ENCODE results near the gene KRT86. TPM values are rescaled to one million over a fixed set of nuclear protein-coding genes. Genes with fewer than 3 reads are reported as not detected.

Gene KRT86
- total and polyA plus RNA-seq, 2 donors from 2014 or later: 1.3 TPM; not detected in 1

DNA sequence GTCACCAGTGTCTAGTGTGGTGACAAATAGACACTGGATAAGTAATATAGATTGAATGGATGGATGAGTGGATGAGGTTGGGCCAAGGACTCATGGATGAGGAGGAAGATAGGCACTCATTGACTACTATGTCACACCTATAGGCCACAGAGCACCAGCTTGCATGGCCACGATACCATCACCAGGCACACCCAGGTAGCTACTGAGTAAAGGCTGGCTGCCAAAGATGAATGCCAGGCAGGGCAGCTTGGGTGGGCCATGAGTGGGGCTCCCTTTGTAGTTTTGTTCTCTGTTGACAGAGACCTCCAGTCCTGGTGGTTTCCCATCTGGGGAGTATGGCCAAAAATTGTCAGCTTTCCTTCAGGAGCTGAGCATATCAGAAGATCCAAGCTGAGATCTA, 57.9 kb downstream of the KRT86 start:
- peaks cover 0 to 3% (median 0%) of the 10 kb centered on the region in 3 donors for H3K9me3 ChIP-seq (ENCODE audit: control insufficient read depth in 2 of 3, insufficient read depth in 1 of 3, low read length in 3 of 3)
- FAIRE-seq: no peak
- intact Hi-C loops (cut with DNase I): no loop called here
- H3K27ac ChIP-seq (ENCODE audit: low read depth in 2 of 2, low read length in 2 of 2): no peak overlapping the region
- no peak overlapping the region for H3K4me3 ChIP-seq (ENCODE audit: low read length in 3 of 3)
- H3K27me3 ChIP-seq (ENCODE audit: control insufficient read depth, insufficient read depth, low read length): no peaks in the 10 kb centered on the region
- no peaks in the 10 kb centered on the region for H3K4me1 ChIP-seq (ENCODE audit: control insufficient read depth in 2 of 3, insufficient read depth in 2 of 3, low read depth in 1 of 3, low read length in 3 of 3)
- H3K9ac ChIP-seq (ENCODE audit: low read length in 3 of 3): no peak overlapping the region
- TF ChIP-seq, protein P1, sequence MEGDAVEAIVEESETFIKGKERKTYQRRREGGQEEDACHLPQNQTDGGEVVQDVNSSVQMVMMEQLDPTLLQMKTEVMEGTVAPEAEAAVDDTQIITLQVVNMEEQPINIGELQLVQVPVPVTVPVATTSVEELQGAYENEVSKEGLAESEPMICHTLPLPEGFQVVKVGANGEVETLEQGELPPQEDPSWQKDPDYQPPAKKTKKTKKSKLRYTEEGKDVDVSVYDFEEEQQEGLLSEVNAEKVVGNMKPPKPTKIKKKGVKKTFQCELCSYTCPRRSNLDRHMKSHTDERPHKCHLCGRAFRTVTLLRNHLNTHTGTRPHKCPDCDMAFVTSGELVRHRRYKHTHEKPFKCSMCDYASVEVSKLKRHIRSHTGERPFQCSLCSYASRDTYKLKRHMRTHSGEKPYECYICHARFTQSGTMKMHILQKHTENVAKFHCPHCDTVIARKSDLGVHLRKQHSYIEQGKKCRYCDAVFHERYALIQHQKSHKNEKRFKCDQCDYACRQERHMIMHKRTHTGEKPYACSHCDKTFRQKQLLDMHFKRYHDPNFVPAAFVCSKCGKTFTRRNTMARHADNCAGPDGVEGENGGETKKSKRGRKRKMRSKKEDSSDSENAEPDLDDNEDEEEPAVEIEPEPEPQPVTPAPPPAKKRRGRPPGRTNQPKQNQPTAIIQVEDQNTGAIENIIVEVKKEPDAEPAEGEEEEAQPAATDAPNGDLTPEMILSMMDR (IDR thresholded peaks at IDR 0.05; ENCODE audit: borderline replicate concordance, extremely low read depth, insufficient read depth): no peak
- H3K36me3 ChIP-seq (ENCODE audit: control insufficient read depth in 2 of 3, insufficient read depth in 3 of 3, low read length in 3 of 3): no peaks in the 10 kb centered on the region
- DNase-seq: peak in 1 of 5 donors; percentile 4

DNA sequence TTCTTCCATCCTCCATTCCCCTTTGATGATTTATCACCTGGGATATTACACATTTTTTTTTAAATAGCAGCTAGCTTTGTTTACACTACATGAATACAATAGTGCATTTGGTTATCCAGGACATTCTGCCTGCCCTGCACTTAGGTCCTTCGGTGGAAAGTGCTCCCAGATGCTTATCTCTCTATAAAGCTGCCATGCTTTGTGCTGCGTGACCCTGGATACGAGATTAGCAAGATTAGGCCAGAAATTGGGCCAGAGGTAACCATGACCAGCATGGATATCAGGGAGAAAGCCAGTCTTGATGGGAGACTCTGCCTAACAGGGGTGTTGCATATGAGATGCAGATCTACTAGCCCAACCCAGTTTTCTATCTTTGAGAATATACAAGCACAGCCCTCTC, 58.9 kb downstream of the KRT86 start:
- H3K4me1 ChIP-seq (ENCODE audit: control insufficient read depth in 2 of 3, insufficient read depth in 2 of 3, low read depth in 1 of 3, low read length in 3 of 3): no peaks in the 10 kb centered on the region
- no peak overlapping the region for H3K27ac ChIP-seq (ENCODE audit: low read depth in 2 of 2, low read length in 2 of 2)
- FAIRE-seq: no peak
- H3K4me3 ChIP-seq (ENCODE audit: low read length in 3 of 3): no peak overlapping the region
- H3K27me3 ChIP-seq (ENCODE audit: control insufficient read depth, insufficient read depth, low read length): no peaks in the 10 kb centered on the region
- H3K36me3 ChIP-seq (ENCODE audit: control insufficient read depth in 2 of 3, insufficient read depth in 3 of 3, low read length in 3 of 3): no peaks in the 10 kb centered on the region
- TF ChIP-seq, protein P1 (IDR thresholded peaks at IDR 0.05; ENCODE audit: borderline replicate concordance, extremely low read depth, insufficient read depth): no peak
- intact Hi-C loops (cut with DNase I): no loop called here
- H3K9ac ChIP-seq (ENCODE audit: low read length in 3 of 3): no peak overlapping the region
- DNase-seq: no peak
- H3K9me3 ChIP-seq (ENCODE audit: control insufficient read depth in 2 of 3, insufficient read depth in 1 of 3, low read length in 3 of 3): peaks cover 0 to 3% (median 0%) of the 10 kb centered on the region in 3 donors

DNA sequence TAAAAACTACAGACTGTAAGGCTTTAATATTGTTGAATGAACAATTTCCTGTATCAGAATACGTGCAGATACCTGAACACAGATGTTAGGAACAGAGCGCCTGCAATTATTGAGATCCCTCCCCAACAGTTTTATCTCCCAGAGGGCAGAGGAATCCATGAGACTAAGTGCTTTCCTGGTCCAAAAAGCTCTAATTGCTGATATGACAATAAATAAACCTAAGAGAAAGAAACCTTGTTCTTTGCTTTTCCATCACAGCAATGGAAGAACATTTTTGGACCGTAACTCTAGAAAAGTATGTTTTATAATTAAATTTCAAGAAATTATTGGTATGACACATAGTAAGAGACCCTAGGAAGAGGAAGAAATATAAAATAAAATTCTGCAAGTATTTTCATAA, 59.7 kb downstream of the KRT86 start:
- Histone ChIP-seq H3K36me3 (ENCODE audit: control insufficient read depth in 2 of 3, insufficient read depth in 3 of 3, low read length in 3 of 3) (no peaks in the 10 kb centered on the region), H3K27me3 (ENCODE audit: control insufficient read depth, insufficient read depth, low read length) (no peaks in the 10 kb centered on the region)
- intact Hi-C loops (cut with DNase I): no loop called here

More for the DNA sequence above, 59.7 kb downstream of the KRT86 start:
- Histone ChIP-seq H3K9ac (ENCODE audit: low read length in 3 of 3) (no peak overlapping the region), H3K4me3 (ENCODE audit: low read length in 3 of 3) (no peak overlapping the region), H3K4me1 (ENCODE audit: control insufficient read depth in 2 of 3, insufficient read depth in 2 of 3, low read depth in 1 of 3, low read length in 3 of 3) (no peaks in the 10 kb centered on the region), H3K27ac (ENCODE audit: low read depth in 2 of 2, low read length in 2 of 2) (no peak overlapping the region), H3K9me3 (ENCODE audit: control insufficient read depth in 2 of 3, insufficient read depth in 1 of 3, low read length in 3 of 3) (peaks cover 0 to 3% (median 0%) of the 10 kb centered on the region in 3 donors)
- TF ChIP-seq, protein P1 (IDR thresholded peaks at IDR 0.05; ENCODE audit: borderline replicate concordance, extremely low read depth, insufficient read depth): no peak
- no peak for DNase-seq
- no peak for FAIRE-seq

All from kidney (tissue), 14 donors.